ENCODE measurements around the gene SMIM38.

SMIM38 gene

DNA sequence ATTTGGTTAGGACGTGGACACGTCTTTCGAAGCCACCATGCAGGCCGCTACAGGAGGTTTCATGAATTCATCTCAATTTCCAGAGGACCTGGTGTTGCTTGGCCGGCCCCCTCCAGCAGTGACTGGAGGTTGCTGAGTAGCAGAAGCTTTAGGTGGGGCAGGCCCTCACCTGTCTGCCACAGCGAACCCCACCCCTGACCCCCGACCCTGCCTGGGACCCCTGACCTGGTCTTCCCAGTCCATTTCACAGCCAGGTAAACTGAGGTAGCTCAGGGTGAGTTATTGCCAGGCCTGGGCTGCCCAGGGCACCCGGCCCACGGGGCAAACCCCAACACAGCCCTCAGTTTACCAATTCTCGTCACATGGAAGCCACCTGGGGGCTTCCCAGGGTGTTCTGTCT lies 39.1 kb upstream of the SMIM38 start:
- Histone ChIP-seq H3K4me1 (peaks cover 3% of the 10 kb centered on the region), H2AFZ (no peak overlapping the region), H3K27ac (no peak overlapping the region), H3K27me3 (ENCODE audit: control insufficient read depth, insufficient read depth, low read length) (no peaks in the 10 kb centered on the region), H3K4me3 (ENCODE audit: low read depth, low read length) (no peak overlapping the region), H3K79me2 (no peaks in the 10 kb centered on the region), H3K9ac (no peak overlapping the region), H3K9me3 (ENCODE audit: control insufficient read depth, low read length) (no peaks in the 10 kb centered on the region), H3K36me3 (ENCODE audit: control insufficient read depth, insufficient read depth, low read length) (no peaks in the 10 kb centered on the region), H3K4me2 (ENCODE audit: low read length) (no peak overlapping the region)
- TF ChIP-seq CTCF (IDR thresholded peaks at IDR 0.05): no peak

DNA sequence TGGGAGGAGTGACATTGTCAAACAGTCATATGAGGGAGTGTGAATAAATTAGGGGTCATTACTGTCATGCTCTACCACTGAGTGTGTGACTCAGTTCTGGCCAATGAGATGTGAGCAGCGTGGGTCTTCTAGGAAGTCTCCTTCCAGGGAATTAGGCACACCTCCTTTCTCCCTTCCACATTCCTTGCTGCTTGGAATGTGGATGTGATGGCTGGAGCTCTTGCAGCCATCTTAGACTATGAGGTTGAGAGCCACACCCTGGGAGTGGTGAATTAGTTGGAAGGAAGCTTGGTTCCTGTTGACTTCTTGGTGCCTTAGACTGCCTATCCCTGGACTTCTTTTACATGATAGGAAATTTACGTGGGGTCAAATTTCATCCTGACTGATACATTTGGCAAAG lies 36.5 kb upstream of the SMIM38 start:
- Histone ChIP-seq H3K36me3 (ENCODE audit: control insufficient read depth, insufficient read depth, low read length) (no peaks in the 10 kb centered on the region), H2AFZ (no peak overlapping the region), H3K9me3 (ENCODE audit: control insufficient read depth, low read length) (no peaks in the 10 kb centered on the region), H3K4me2 (ENCODE audit: low read length) (no peak overlapping the region), H3K4me1 (peaks cover 6% of the 10 kb centered on the region), H3K4me3 (ENCODE audit: low read depth, low read length) (no peak overlapping the region), H3K27me3 (ENCODE audit: control insufficient read depth, insufficient read depth, low read length) (no peaks in the 10 kb centered on the region), H3K79me2 (no peaks in the 10 kb centered on the region), H3K27ac (no peak overlapping the region), H3K9ac (no peak overlapping the region)
- no peak for TF ChIP-seq CTCF (IDR thresholded peaks at IDR 0.05)

DNA sequence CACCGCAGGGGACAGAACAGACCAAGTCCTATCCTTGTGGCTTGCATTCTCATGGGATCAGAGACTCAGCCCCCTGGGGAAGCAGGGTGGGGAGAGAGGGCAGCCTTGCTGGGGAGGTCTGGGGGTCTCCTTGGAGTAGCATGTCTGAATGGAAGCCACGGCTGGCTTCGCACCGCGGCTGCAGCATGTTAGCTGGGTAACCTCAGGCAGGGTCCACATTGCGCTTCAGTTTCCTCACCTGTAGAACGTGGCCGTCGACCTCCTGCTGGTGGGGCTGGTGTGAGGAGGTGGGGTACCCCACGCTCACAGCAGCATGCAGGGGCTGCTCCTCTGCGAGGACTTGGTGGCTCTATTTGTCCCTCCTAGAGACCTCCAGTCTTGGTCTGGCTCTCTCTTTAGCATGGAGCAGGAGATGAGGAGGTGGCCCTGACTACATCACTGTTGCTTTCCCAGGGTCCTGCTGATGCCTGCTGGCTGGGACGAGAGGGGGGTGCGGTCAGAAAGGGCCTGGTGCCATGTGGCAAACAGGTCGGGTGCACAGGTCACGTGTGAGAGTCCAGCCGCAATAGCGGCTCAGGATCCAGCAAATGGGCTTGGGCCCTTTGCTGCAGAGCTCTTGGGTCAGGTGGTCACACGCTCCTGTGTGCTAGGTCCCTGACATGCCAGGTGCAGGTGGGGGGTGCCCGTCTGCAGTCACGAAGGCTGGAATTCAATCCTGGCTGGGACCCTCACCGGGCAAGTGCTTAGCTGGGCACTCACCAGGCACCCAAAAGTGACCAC lies 35.4 kb upstream of the SMIM38 start:
- Histone ChIP-seq H3K79me2 (no peaks in the 10 kb centered on the region), H3K4me1 (peaks cover 3% of the 10 kb centered on the region), H3K36me3 (ENCODE audit: control insufficient read depth, insufficient read depth, low read length) (no peaks in the 10 kb centered on the region), H3K4me2 (ENCODE audit: low read length) (no peak overlapping the region), H3K27me3 (ENCODE audit: control insufficient read depth, insufficient read depth, low read length) (no peaks in the 10 kb centered on the region), H3K9ac (no peak overlapping the region), H3K27ac (no peak overlapping the region), H3K9me3 (ENCODE audit: control insufficient read depth, low read length) (no peaks in the 10 kb centered on the region), H3K4me3 (ENCODE audit: low read depth, low read length) (no peak overlapping the region), H2AFZ (no peak overlapping the region)
- TF ChIP-seq CTCF (IDR thresholded peaks at IDR 0.05): no peak

DNA sequence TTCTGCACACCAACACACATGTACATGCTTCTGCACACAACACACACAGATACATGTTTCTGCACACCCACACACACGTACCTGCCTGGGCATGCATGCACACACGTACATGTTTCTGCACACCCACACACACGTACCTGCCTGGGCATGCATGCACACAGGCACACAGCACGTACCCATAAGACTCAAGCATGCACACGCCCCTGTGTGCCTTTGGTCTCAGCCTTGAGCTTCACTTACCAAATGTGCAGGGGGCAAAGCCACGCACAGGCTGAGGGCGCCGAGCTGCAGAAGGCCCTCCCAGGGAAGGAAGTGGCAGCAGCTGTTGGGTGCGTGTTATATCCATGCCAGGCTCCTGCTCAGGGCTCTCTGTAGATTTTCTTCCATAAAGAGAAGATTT lies 34.7 kb upstream of the SMIM38 start:
- Histone ChIP-seq H2AFZ (no peak overlapping the region), H3K4me3 (ENCODE audit: low read depth, low read length) (no peak overlapping the region), H3K27ac (no peak overlapping the region), H3K27me3 (ENCODE audit: control insufficient read depth, insufficient read depth, low read length) (no peaks in the 10 kb centered on the region), H3K9me3 (ENCODE audit: control insufficient read depth, low read length) (no peaks in the 10 kb centered on the region), H3K4me2 (ENCODE audit: low read length) (no peak overlapping the region), H3K9ac (no peak overlapping the region), H3K79me2 (no peaks in the 10 kb centered on the region), H3K4me1 (peaks cover 3% of the 10 kb centered on the region), H3K36me3 (ENCODE audit: control insufficient read depth, insufficient read depth, low read length) (no peaks in the 10 kb centered on the region)
- TF ChIP-seq CTCF (IDR thresholded peaks at IDR 0.05): no peak
